Spleen (tissue), 11 donors: ENCODE measurements around the gene HSH2D. TPM values are rescaled to one million over a fixed set of nuclear protein-coding genes. Genes with fewer than 3 reads are reported as not detected.

Experiments
- DNase-seq: peaks from one replicate; pipeline ENCODE4 v3.0.0-alpha.2; 2020
- H3K27ac ChIP-seq, 8 donors: fragments of 200-600 bp; sonication (generic) in 7 of 8; 1 replicate in 4 of 8; 2 replicates in 4 of 8; pipeline versions ENCODE4 v1.5.0 to v1.8.0; 2016 to 2021; ENCODE audit warnings: inconsistent platforms in 4 of 8, mild to moderate bottlenecking in 4 of 8, moderate library complexity in 1 of 8
- H3K27me3 ChIP-seq, 7 donors: fragments of 200-600 bp; sonication (generic) in 6 of 7; replicated peaks in 1 of 7; 1 replicate in 4 of 7; 2 replicates in 3 of 7; pipeline versions ENCODE4 v1.5.0 to v1.8.0; 2016 to 2021; ENCODE audit warnings: inconsistent platforms in 3 of 7, mild to moderate bottlenecking in 1 of 7
- H3K36me3 ChIP-seq, 6 donors: fragments of 200-600 bp; sonication (generic) in 5 of 6; 1 replicate in 4 of 6; 2 replicates in 2 of 6; pipeline versions ENCODE4 v1.5.0 to v1.8.0; 2016 to 2021; ENCODE audit warnings: inconsistent platforms in 2 of 6
- H3K4me1 ChIP-seq, 6 donors: fragments of 200-600 bp; sonication (generic) in 5 of 6; 1 replicate in 3 of 6; 2 replicates in 3 of 6; pipeline versions ENCODE4 v1.5.0 to v1.8.0; 2016 to 2021; ENCODE audit warnings: inconsistent platforms in 3 of 6
- H3K4me3 ChIP-seq, 8 donors: fragments of 200-600 bp; sonication (generic) in 7 of 8; 1 replicate in 4 of 8; 2 replicates in 4 of 8; pipeline versions ENCODE4 v1.5.0 to v1.8.0; 2016 to 2021; ENCODE audit warnings: inconsistent platforms in 4 of 8, mild to moderate bottlenecking in 4 of 8, moderate library complexity in 2 of 8
- H3K9me3 ChIP-seq, 8 donors: fragments of 200-600 bp; sonication (generic) in 7 of 8; 1 replicate in 4 of 8; 2 replicates in 4 of 8; pipeline versions ENCODE4 v1.5.0 to v1.8.0; 2016 to 2021; ENCODE audit warnings: inconsistent platforms in 4 of 8
- POLR2A ChIP-seq, 3 donors: fragments of 450-650 bp; IDR thresholded peaks; one replicate each; pipeline ENCODE4 v1.5.1; 2017; ENCODE audit warnings: antibody characterized with exemption in 3 of 3, mild to moderate bottlenecking in 1 of 3
- POLR2AphosphoS5 ChIP-seq, 3 donors: sonication (generic); formaldehyde crosslinking; IDR thresholded peaks; one replicate each; pipeline ENCODE4 v1.5.1; 2017; ENCODE audit warnings: antibody characterized with exemption in 3 of 3
- WGBS, 5 donors: extraction: QIAGEN DNeasy Blood & Tissue Kit in 3 of 5; methylation state at CpG; one replicate each; pipeline versions ENCODE4 v1.1.5 to v1.1.7; 2013 to 2018; 5-methylcytosine and 5-hydroxymethylcytosine counted together
- intact Hi-C: fragments of 100-400 bp; cut with DNase I; formaldehyde crosslinking; loops from one replicate; pipeline ENCODE4 v1.15.0; 2023; ENCODE audit warnings: low total_unique reads
- polyA plus RNA-seq, 3 donors: library from polyadenylated mRNA; stranded (reverse); fragments of 200-250 nt; gene quantifications; one replicate each; pipeline ENCODE4 v1.2.1, GENCODE V29; 2013
- total RNA-seq, 7 donors: library from RNA; depleted of rRNA in 3 of 7; stranded (reverse); fragments of >200 nt in 3 of 7; fragmentation: NEBNext Ultra II Directional in 4 of 7; extraction: Animal tissue kit (Norgen Biotek cat#: 25700) in 4 of 7; gene quantifications; one replicate each; pipeline versions ENCODE4 v1.1.0 to v1.2.1, GENCODE V29; 2016 to 2021
- TF ChIP-seq, protein P1 (sequence below), 11 experiments: fragments of 200-600 bp in 7 of 11; fragments of 450-650 bp in 4 of 11; sonication (generic) in 4 of 11; IDR thresholded peaks in 8 of 11; conservative IDR thresholded peaks in 3 of 11; 1 replicate in 7 of 11; 2 replicates in 4 of 11; pipeline versions ENCODE4 v1.4.0 to v1.8.0; 2016 to 2021; ENCODE audit warnings: antibody characterized with exemption in 11 of 11, inconsistent platforms in 4 of 11, mild to moderate bottlenecking in 1 of 11
- donor health status: healthy with polysubstance abuse.
- donor health status: DM: no; HTN: no; CAD: no; lungs with moderate emphysema.
- donor health status: DM: no; HTN: no; CAD: no.
- donor health status: Bipolar disorder and iron deficiency.
- donor health status: healthy.
- donor health status: DM: no; HTN: no; CAD: no.
- donor health status: DM: yes; HTN: yes; CAD: no.

Gene HSH2D
- total and polyA plus RNA-seq, 10 donors, result 39.6 to 119 (median 61.4) TPM

DNA sequence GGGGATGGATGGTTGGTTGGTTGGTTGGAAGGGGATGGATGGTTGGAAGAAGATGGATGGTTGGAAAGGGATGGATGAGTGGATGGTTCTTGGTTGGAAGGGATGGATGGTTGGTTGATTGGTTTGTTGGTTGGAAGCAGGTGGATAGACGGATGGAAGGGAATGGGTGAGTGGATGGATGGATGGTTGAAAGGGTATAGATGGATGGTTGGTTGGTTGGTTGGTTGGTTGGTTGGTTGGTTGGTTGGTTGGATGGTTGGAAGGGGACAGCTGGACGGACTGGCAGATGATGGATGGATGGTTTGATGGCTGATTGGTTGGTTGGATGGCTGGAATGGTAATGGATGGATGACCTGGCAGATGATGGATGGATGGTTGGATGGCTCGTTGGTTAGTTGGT lies 11.8 kb upstream of the HSH2D start:
- H3K4me3 ChIP-seq, result no peak overlapping the region
- H3K27ac ChIP-seq, result no peak overlapping the region
- intact Hi-C loops, result no loop called here
- peaks cover 0 to 30% (median 8%) of the 10 kb centered on the region in 6 donors for H3K4me1 ChIP-seq
- H3K27me3 ChIP-seq, result no peaks in the 10 kb centered on the region
- H3K9me3 ChIP-seq, result no peaks in the 10 kb centered on the region
- WGBS, 5 donors, result 91 to 97% (median 96%) methylated on average over 3 of the region's 3 CpGs
- no peak for DNase-seq
- H3K36me3 ChIP-seq, result peaks cover 5 to 81% (median 73%) of the 10 kb centered on the region in 6 donors
- TF ChIP-seq, protein P1, sequence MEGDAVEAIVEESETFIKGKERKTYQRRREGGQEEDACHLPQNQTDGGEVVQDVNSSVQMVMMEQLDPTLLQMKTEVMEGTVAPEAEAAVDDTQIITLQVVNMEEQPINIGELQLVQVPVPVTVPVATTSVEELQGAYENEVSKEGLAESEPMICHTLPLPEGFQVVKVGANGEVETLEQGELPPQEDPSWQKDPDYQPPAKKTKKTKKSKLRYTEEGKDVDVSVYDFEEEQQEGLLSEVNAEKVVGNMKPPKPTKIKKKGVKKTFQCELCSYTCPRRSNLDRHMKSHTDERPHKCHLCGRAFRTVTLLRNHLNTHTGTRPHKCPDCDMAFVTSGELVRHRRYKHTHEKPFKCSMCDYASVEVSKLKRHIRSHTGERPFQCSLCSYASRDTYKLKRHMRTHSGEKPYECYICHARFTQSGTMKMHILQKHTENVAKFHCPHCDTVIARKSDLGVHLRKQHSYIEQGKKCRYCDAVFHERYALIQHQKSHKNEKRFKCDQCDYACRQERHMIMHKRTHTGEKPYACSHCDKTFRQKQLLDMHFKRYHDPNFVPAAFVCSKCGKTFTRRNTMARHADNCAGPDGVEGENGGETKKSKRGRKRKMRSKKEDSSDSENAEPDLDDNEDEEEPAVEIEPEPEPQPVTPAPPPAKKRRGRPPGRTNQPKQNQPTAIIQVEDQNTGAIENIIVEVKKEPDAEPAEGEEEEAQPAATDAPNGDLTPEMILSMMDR (IDR thresholded peaks at IDR 0.05 in 8 of 11, conservative IDR thresholded peaks at IDR 0.05 in 3 of 11), result no peak

- no peak for DNase-seq
- H3K9me3 ChIP-seq, result no peaks in the 10 kb centered on the region
- H3K27ac ChIP-seq, result peak overlapping the region in 3 of 8 donors; percentile 31 to 75 (median 46)
- peaks cover 0 to 45% (median 10%) of the 10 kb centered on the region in 6 donors for H3K4me1 ChIP-seq
- TF ChIP-seq, protein P1 (IDR thresholded peaks at IDR 0.05 in 8 of 11, conservative IDR thresholded peaks at IDR 0.05 in 3 of 11), result no peak
- peak in 2 of 3 donors; percentile 6 to 43 for TF ChIP-seq POLR2AphosphoS5 (IDR thresholded peaks at IDR 0.05)
- intact Hi-C loops, result no loop called here
- no peak overlapping the region for H3K4me3 ChIP-seq
- no peaks in the 10 kb centered on the region for H3K27me3 ChIP-seq
- peaks cover 5 to 59% (median 51%) of the 10 kb centered on the region in 6 donors for H3K36me3 ChIP-seq
- WGBS, 5 donors, result 92 to 100% (median 97%) methylated on average over 4 of the region's 4 CpGs
Observed at GRCh38 chr19:16133818-16134217, 9.7 kb upstream of the HSH2D start.

DNA sequence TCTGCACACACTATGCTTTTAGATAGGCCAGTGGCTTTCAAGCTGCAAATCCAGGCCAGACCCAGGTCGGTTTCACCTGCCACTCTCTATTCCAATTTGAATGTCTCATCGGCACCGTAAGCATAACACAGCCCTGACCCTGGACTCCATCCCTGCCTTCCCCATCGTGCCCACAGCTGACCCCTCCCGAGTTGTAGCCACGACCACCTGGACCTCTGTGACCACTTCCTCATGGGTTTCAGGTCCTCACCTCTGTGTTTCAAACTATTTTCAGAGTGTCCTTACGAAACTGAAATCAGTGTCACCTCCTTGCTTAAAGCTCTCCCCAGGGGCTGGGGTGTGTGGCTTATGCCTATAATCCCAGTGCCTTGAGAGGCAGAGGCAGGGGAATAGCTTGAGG lies 9.0 kb upstream of the HSH2D start:
- TF ChIP-seq, protein P1 (IDR thresholded peaks at IDR 0.05 in 8 of 11, conservative IDR thresholded peaks at IDR 0.05 in 3 of 11), result no peak
- peak in 2 of 3 donors; percentile 54 to 65 for TF ChIP-seq POLR2AphosphoS5 (IDR thresholded peaks at IDR 0.05)
- intact Hi-C loops, result no loop called here
- DNase-seq, result no peak
- Histone ChIP-seq H3K27ac (peak overlapping the region in 4 of 8 donors; percentile 28 to 75 (median 38)), H3K4me1 (peaks cover 0 to 52% (median 16%) of the 10 kb centered on the region in 6 donors), H3K9me3 (no peaks in the 10 kb centered on the region), H3K36me3 (peaks cover 5 to 52% (median 44%) of the 10 kb centered on the region in 6 donors), H3K27me3 (no peaks in the 10 kb centered on the region), H3K4me3 (no peak overlapping the region)
- WGBS, 5 donors, result 48 to 56% (median 51%) methylated on average over 7 of the region's 7 CpGs

GRCh38 chr19:16135430-16136127 lies 7.9 kb upstream of the HSH2D start:
- Histone ChIP-seq H3K27ac (peak overlapping the region in 4 of 8 donors; percentile 13 to 75 (median 38)), H3K4me3 (no peak overlapping the region), H3K36me3 (peaks cover 5 to 41% (median 33%) of the 10 kb centered on the region in 6 donors), H3K9me3 (no peaks in the 10 kb centered on the region), H3K4me1 (peaks cover 3 to 63% (median 27%) of the 10 kb centered on the region in 6 donors), H3K27me3 (no peaks in the 10 kb centered on the region)
- DNase-seq, result no peak
- TF ChIP-seq POLR2AphosphoS5 (IDR thresholded peaks at IDR 0.05), result peak in 1 of 3 donors; percentile 37
- TF ChIP-seq POLR2A (IDR thresholded peaks at IDR 0.05), result no peak
- 63 to 91% (median 74%) methylated on average over 4 of the region's 4 CpGs for WGBS, 5 donors
- intact Hi-C loops, result no loop called here
